CD1c-positive myeloid dendritic cell (primary cell): ENCODE data around the gene SLC3A2.

Experiments
- DNase-seq: peaks from one replicate; pipeline ENCODE4 v3.0.0-alpha.2; 2016; ENCODE audit errors: extremely low spot score

The SLC3A2 gene

GRCh38 chr11:62880231-62880802 is 379 bp upstream of the SLC3A2 start:
- peak; percentile 87 for DNase-seq

- DNase-seq, result peak; percentile 97
These were observed 1.1 kb downstream of the SLC3A2 start for GRCh38 chr11:62881579-62882430.

- no peak for DNase-seq
These were observed 1.7 kb downstream of the SLC3A2 start for GRCh38 chr11:62882431-62882749.

GRCh38 chr11:62882788-62883501 is 2.2 kb downstream of the SLC3A2 start:
- DNase-seq, result peak; percentile 27

GRCh38 chr11:62883673-62884072 is 3.0 kb downstream of the SLC3A2 start:
- no peak for DNase-seq

GRCh38 chr11:62885137-62885750 is 4.5 kb downstream of the SLC3A2 start:
- no peak for DNase-seq

- DNase-seq, result no peak
These were observed 7.7 kb downstream of the SLC3A2 start for GRCh38 chr11:62888406-62888805.

GRCh38 chr11:62889126-62889483 is 8.4 kb downstream of the SLC3A2 start:
- DNase-seq, result no peak

- no peak for DNase-seq
These were observed 9.1 kb downstream of the SLC3A2 start for GRCh38 chr11:62889484-62890437.

GRCh38 chr11:62892077-62892922 is 11.6 kb downstream of the SLC3A2 start:
- DNase-seq, result no peak

GRCh38 chr11:62895501-62895900 is 14.8 kb downstream of the SLC3A2 start:
- no peak for DNase-seq

GRCh38 chr11:62896049-62896448 is 15.4 kb downstream of the SLC3A2 start:
- no peak for DNase-seq

GRCh38 chr11:62897311-62897710 is 16.6 kb downstream of the SLC3A2 start:
- DNase-seq, result no peak

GRCh38 chr11:62898027-62898426 is 17.3 kb downstream of the SLC3A2 start:
- DNase-seq, result no peak

- no peak for DNase-seq
These were observed 22.2 kb downstream of the SLC3A2 start for GRCh38 chr11:62902932-62903331.

- no peak for DNase-seq
These were observed 24.6 kb downstream of the SLC3A2 start for GRCh38 chr11:62905296-62905695.

- peak; percentile 90 for DNase-seq
These were observed 25.3 kb downstream of the SLC3A2 start for GRCh38 chr11:62905927-62906531.

- no peak for DNase-seq
These were observed 27.9 kb downstream of the SLC3A2 start for GRCh38 chr11:62908468-62909072.

- DNase-seq, result peak; percentile 42
These were observed 28.6 kb downstream of the SLC3A2 start for GRCh38 chr11:62909107-62909894.
